Cardiac muscle cell (in vitro differentiated cells and primary cell): Measurements from ENCODE around the gene RFPL3. TPM values are rescaled to one million over a fixed set of nuclear protein-coding genes. Genes with fewer than 3 reads are reported as not detected.
"Not testable (repeated sequence)": the region's sequence is repeated elsewhere in the genome, so short reads cannot be mapped to it uniquely, and the experiment has no call there.

ENCODE experiments used
- DNase-seq, 2 donors: peaks; one replicate each; pipeline versions ENCODE4 v3.0.0 to v3.0.0-alpha.2; 2010 to 2017; ENCODE audit warnings: low read depth in 1 of 2, low spot score in 1 of 2
- H3K27ac ChIP-seq: fragments of 200-600 bp; sonication (generic); 2 replicates; pipeline ENCODE4 v1.5.1; 2016
- H3K27me3 ChIP-seq: fragments of 200-600 bp; sonication (generic); 2 replicates; pipeline ENCODE4 v1.6.0; 2016; ENCODE audit warnings: control low read depth
- H3K36me3 ChIP-seq: fragments of 200-600 bp; sonication (generic); 2 replicates; pipeline ENCODE4 v1.5.1; 2016; ENCODE audit warnings: control low read depth
- H3K4me1 ChIP-seq: fragments of 200-600 bp; sonication (generic); 2 replicates; pipeline ENCODE4 v1.8.1; 2017; ENCODE audit warnings: low read depth, mild to moderate bottlenecking, mixed run types
- H3K4me3 ChIP-seq: fragments of 200-600 bp; sonication (generic); 2 replicates; pipeline ENCODE4 v1.5.1; 2016; ENCODE audit warnings: mild to moderate bottlenecking
- H3K9me3 ChIP-seq: fragments of 200-600 bp; sonication (generic); 2 replicates; pipeline ENCODE4 v1.5.1; 2017; ENCODE audit warnings: low read depth, mild to moderate bottlenecking, control low read depth
- polyA plus RNA-seq: library from polyadenylated mRNA; unstranded; fragments of >200 nt; fragmentation: Nextera tagmentation; extraction: Ambion mirVana; gene quantifications from 2 replicates; pipeline ENCODE4 v1.2.1, GENCODE V29; 2016
- total RNA-seq: library from RNA; depleted of rRNA; stranded (reverse); fragments of >200 nt; gene quantifications from 2 replicates; pipeline ENCODE4 v1.2.3, GENCODE V29; 2016
- TF ChIP-seq, protein P1 (sequence below): IDR thresholded peaks from 2 replicates; pipeline ENCODE4 v1.5.1; 2012; ENCODE audit warnings: low read depth, mild to moderate bottlenecking, low read length

Gene RFPL3
- total and polyA plus RNA-seq, 2 experiments from 2014 or later, result not detected

DNA sequence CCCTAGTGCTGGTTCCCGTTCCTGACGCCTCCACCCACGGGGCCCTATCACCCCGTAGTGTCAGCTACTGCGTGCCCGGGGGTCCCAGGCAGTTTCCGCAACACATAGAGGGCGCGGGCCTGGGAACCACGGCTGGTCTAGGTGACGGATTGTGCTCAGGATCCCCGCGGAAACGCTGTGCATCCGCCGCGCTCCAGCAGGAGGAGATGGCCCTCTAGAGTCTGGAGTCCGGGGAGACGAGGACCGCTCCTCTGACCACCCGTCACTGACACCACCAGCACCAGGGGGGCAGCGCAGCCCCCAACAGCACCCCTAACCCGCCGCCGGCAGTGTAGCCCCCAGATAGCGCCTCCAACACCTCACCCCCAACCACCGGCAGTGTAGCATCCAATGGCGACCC, 4.4 kb upstream of the RFPL3 start:
- Histone ChIP-seq H3K4me1 (no peaks in the 10 kb centered on the region), H3K36me3 (no peaks in the 10 kb centered on the region), H3K9me3 (no peaks in the 10 kb centered on the region), H3K4me3 (no peak overlapping the region), H3K27me3 (no peaks in the 10 kb centered on the region), H3K27ac (no peak overlapping the region)
- TF ChIP-seq, protein P1, sequence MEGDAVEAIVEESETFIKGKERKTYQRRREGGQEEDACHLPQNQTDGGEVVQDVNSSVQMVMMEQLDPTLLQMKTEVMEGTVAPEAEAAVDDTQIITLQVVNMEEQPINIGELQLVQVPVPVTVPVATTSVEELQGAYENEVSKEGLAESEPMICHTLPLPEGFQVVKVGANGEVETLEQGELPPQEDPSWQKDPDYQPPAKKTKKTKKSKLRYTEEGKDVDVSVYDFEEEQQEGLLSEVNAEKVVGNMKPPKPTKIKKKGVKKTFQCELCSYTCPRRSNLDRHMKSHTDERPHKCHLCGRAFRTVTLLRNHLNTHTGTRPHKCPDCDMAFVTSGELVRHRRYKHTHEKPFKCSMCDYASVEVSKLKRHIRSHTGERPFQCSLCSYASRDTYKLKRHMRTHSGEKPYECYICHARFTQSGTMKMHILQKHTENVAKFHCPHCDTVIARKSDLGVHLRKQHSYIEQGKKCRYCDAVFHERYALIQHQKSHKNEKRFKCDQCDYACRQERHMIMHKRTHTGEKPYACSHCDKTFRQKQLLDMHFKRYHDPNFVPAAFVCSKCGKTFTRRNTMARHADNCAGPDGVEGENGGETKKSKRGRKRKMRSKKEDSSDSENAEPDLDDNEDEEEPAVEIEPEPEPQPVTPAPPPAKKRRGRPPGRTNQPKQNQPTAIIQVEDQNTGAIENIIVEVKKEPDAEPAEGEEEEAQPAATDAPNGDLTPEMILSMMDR, result no peak
- DNase-seq, result no peak

- no peak for DNase-seq
- H3K4me3 ChIP-seq, result no peak overlapping the region
- no peaks in the 10 kb centered on the region for H3K36me3 ChIP-seq
- no peaks in the 10 kb centered on the region for H3K27me3 ChIP-seq
- TF ChIP-seq, protein P1, result no peak
- no peaks in the 10 kb centered on the region for H3K4me1 ChIP-seq
- no peak overlapping the region for H3K27ac ChIP-seq
- H3K9me3 ChIP-seq, result no peaks in the 10 kb centered on the region
Observed at GRCh38 chr22:32353840-32354239, 3.8 kb upstream of the RFPL3 start.

DNA sequence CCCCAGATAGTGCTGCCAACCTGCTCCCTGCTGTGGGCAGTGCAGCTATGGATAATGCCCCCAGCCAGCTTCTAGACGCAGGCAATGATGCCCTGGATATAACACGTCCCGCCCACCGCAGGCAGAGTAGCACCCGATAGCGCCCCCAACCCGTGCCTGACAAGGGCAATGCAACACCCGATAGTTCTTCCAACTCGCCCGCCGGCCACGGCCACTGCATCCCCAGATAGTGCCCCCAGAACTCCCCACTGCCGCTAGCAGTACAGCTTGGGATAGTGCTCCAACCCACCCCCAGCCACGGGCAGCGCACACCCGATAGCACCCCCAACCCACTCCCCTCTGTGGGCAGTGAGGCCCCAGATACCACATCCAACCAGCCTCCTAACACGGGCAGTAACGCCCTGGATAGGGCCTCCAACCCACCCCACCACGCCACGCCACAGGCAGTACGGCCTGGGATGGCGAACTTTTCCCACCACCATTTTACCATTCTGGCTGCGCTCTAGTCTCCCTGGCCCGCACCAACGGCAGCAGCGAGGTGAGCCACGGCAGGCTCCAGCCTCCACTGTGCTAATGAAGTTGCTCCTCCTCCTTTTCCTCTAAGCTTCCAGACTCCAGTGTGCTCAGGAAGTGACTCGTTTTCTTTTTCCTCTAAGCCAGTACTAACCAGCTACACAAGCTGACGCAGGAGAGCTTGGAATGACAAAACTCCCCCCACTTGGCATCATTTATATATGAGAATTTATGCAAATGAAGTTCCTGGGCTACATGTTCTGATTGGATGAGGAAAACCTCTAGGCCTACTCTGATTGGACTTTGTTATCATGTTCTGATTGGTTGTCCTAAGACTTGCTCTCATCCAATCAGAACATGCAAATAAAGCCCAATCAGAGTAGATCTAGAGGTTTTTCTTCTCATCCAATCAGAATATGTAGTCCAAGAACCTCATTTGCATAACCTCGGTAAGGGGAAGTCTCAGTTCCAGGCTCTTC, 3.0 kb upstream of the RFPL3 start:
- H3K4me3 ChIP-seq, result no peak overlapping the region
- H3K9me3 ChIP-seq, result no peaks in the 10 kb centered on the region
- peak in 1 of 2 donors; percentile 31 for DNase-seq
- no peak overlapping the region for H3K27ac ChIP-seq
- TF ChIP-seq, protein P1, result no peak
- no peaks in the 10 kb centered on the region for H3K36me3 ChIP-seq
- no peaks in the 10 kb centered on the region for H3K4me1 ChIP-seq
- H3K27me3 ChIP-seq, result no peaks in the 10 kb centered on the region

- no peaks in the 10 kb centered on the region for H3K36me3 ChIP-seq
- TF ChIP-seq, protein P1, result no peak
- DNase-seq, result no peak
- no peaks in the 10 kb centered on the region for H3K9me3 ChIP-seq
- H3K4me1 ChIP-seq, result no peaks in the 10 kb centered on the region
- no peak overlapping the region for H3K27ac ChIP-seq
- no peaks in the 10 kb centered on the region for H3K27me3 ChIP-seq
- no peak overlapping the region for H3K4me3 ChIP-seq
Observed at GRCh38 chr22:32355760-32356159, 1.9 kb upstream of the RFPL3 start.

DNA sequence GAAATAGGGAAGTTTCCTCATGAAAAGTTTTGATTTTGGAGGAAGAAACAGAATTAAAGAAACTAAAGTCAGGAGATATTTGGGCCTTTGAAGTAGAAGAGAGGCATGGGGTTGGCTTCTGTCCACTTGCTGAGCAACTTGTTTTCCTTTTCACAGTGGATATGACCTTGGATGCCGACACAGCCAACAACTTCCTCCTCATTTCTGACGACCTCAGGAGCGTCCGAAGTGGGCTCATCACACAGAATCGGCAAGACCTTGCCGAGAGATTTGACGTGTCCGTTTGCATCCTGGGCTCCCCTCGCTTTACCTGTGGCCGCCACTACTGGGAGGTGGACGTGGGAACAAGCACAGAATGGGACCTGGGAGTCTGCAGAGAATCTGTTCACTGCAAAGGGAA, 2.4 kb downstream of the RFPL3 start:
- not testable (repeated sequence) for H3K27me3 ChIP-seq, H3K36me3 ChIP-seq, H3K9me3 ChIP-seq, H3K4me1 ChIP-seq, H3K27ac ChIP-seq, DNase-seq, H3K4me3 ChIP-seq

- TF ChIP-seq, protein P1, result no peak
- Histone ChIP-seq H3K27me3 (no peaks in the 10 kb centered on the region), H3K36me3 (no peaks in the 10 kb centered on the region), H3K4me1 (no peaks in the 10 kb centered on the region), H3K27ac (no peak overlapping the region), H3K4me3 (no peak overlapping the region), H3K9me3 (no peaks in the 10 kb centered on the region)
- DNase-seq, result no peak
Observed at GRCh38 chr22:32361257-32361656, 3.6 kb downstream of the RFPL3 start.
